HUES6 (cell line): ENCODE data around the gene BRAT1.
A peak's percentile ranks its signal among the peaks of the same experiment; 100 is the strongest.

Source experiments
- H3K27ac ChIP-seq: 2 replicates; pipeline ENCODE4 v1.7.0; 2013; ENCODE audit warnings: low read depth, mild to moderate bottlenecking, low read length, inconsistent platforms
- H3K27me3 ChIP-seq: 2 replicates; pipeline ENCODE4 v1.6.1; 2013; ENCODE audit warnings: low read length; ENCODE audit not compliant: control insufficient read depth, insufficient read depth
- H3K36me3 ChIP-seq: 2 replicates; pipeline ENCODE4 v1.6.1; 2013; ENCODE audit warnings: low read length; ENCODE audit not compliant: control insufficient read depth, insufficient read depth
- H3K4me1 ChIP-seq: 2 replicates; pipeline ENCODE4 v1.6.1; 2013; ENCODE audit warnings: low read length; ENCODE audit not compliant: control insufficient read depth, insufficient read depth
- H3K4me3 ChIP-seq: 2 replicates; pipeline ENCODE4 v1.5.1; 2013; ENCODE audit warnings: low read depth, low read length
- H3K9ac ChIP-seq: one replicate; pipeline ENCODE4 v1.6.1; 2013; ENCODE audit warnings: mild to moderate bottlenecking, low read length
- H3K9me3 ChIP-seq: 2 replicates; pipeline ENCODE4 v1.6.1; 2013; ENCODE audit warnings: low read depth, low read length; ENCODE audit not compliant: control insufficient read depth, insufficient read depth

The BRAT1 gene

DNA sequence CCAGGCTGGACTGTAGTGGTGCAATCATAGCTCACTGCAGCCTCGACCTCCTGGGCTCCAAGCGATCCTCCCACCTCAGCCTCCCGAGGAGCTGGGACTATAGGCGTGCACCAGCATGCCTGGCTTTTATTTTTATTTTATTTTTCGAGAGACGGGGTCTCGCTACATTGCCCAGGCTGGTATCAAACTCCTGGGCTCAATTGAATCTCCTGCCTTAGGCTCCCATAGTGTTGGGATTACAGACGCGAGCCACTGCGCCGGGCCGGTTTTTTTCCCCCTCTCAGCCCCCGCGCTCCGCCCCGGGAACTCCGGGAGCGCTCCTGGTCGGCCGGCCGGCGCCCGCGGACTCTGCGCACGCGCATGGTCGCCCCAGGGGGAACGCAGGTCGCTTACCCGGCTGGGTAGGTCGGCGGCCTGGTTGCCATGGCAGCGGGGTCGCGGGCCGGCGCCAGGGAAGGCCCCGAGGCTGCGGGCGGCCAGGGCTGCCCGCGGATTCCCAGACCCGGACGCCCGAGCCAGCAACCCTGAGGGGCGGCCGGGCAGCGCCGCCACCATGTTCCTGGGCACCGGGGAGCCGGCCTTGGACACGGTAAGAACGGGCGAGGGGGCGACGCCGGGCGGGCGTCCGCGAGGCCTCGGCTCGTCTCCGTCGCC, 3.4 kb upstream of the BRAT1 start, which contains the start of gene IQCE:
Gene IQCE, plus strand, starts transcription at position 351 of the 654 bp plus-strand sequence. Its CDS starts 203 bp downstream, at position 554.
- no peaks in the 10 kb centered on the region for H3K36me3 ChIP-seq
- no peak within 1 kb of the TSS for H3K27ac ChIP-seq
- H3K4me1 ChIP-seq, result peaks cover 6% of the 10 kb centered on the region; the same call in 1 of the 2 replicates
- peak within 1 kb of the TSS; percentile 89 for H3K4me3 ChIP-seq
- no peaks in the 10 kb centered on the region for H3K27me3 ChIP-seq
- H3K9ac ChIP-seq, result peak within 1 kb of the TSS; percentile 69
- H3K9me3 ChIP-seq, result no peaks in the 10 kb centered on the region

DNA sequence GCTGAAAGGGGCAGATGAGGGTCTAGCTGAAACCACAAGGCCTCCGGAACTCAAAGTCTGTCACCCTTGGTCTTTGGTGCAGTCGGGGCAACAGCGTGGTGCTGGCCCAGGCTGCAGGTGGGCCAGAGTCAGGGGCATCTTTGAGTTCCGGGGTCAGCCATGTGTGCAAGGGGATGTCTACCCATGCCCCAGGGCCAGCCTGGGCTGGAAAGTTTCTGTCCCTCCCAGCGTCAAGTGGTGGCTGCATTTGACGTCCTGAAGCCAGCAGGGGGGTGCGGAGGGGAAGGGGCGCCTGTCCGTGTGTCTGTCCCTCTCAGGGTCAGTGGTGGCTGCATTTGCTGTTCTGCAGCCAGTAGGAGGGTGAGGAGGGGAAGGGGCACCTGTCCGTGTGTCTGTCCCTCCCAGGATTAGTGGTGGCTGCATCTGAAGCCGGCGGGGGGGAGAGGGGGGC, 638 bp downstream of the BRAT1 start:
- H3K4me3 ChIP-seq, result peak overlapping the region; percentile 77

DNA sequence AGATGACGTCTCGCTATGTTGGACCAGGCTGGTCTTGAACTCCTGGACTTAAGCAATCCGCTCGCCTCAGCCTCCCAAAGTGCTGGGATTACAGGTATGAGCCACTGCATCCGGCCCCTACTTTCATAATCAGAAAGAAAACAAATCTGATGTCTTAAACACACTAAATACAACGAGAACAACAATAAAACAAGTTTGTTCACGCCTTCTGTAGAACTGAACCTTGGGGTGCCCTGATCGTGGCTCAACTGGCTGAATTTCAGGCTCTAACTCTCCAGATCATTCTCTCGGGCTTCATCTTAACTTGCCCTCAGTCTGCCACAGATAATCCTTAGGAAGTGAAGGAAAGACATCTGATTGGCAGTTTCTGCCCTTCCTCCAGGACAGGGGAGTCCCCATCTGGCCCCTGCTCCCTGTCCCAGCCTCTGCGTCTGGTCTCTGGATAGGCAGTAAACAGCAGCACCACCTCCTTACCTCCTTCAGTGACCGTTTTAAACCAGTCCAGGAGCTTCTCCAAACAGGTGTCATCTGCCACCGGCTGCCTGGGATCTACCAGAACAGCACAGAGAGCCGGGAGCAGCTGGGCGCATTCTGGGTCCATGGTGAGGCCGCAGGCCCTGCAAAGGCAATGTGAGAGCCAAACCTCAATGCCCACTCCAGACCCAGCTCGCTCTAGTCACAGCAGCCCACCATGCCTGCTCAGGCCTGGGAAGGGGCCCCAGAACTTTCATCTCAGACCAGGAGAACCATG, 1.3 kb downstream of the BRAT1 start:
- no peaks in the 10 kb centered on the region for H3K9me3 ChIP-seq
- H3K36me3 ChIP-seq, result peaks cover 17% of the 10 kb centered on the region
- peak overlapping the region; percentile 77 for H3K4me3 ChIP-seq
- no peaks in the 10 kb centered on the region for H3K27me3 ChIP-seq
- peak overlapping the region; percentile 97 for H3K9ac ChIP-seq
- H3K4me1 ChIP-seq, result no peaks in the 10 kb centered on the region; the same call in 1 of the 2 replicates
- no peak overlapping the region for H3K27ac ChIP-seq

More for the DNA sequence above, 638 bp downstream of the BRAT1 start:
- peak overlapping the region; percentile 97 for H3K9ac ChIP-seq
- no peak overlapping the region for H3K27ac ChIP-seq
- H3K4me1 ChIP-seq, result no peaks in the 10 kb centered on the region; the same call in 1 of the 2 replicates
- no peaks in the 10 kb centered on the region for H3K27me3 ChIP-seq
- no peaks in the 10 kb centered on the region for H3K9me3 ChIP-seq
- peaks cover 17% of the 10 kb centered on the region for H3K36me3 ChIP-seq

DNA sequence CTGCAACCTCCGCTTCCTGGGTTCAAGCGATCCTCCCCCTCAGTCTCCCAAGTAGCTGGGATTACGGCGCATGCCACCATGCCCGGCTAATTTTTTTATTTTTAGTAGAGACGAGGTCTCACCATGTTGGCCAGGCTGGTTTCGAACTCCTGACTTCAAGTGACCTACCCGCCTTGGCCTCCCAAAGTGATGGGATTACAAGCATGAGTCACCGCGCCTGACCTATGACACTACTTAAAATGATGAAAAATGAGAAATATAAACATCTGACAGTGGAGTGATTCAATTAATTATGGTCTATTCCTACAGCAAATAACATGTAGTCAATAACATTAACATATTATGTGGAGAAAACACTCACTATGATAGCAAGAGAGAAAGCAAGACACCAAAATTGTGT, 2.2 kb downstream of the BRAT1 start:
- H3K27ac ChIP-seq, result no peak overlapping the region
- H3K4me1 ChIP-seq, result no peaks in the 10 kb centered on the region
- H3K9me3 ChIP-seq, result no peaks in the 10 kb centered on the region
- no peaks in the 10 kb centered on the region for H3K27me3 ChIP-seq
- no peak overlapping the region for H3K9ac ChIP-seq
- H3K36me3 ChIP-seq, result peaks cover 19% of the 10 kb centered on the region
- H3K4me3 ChIP-seq, result no peak overlapping the region

DNA sequence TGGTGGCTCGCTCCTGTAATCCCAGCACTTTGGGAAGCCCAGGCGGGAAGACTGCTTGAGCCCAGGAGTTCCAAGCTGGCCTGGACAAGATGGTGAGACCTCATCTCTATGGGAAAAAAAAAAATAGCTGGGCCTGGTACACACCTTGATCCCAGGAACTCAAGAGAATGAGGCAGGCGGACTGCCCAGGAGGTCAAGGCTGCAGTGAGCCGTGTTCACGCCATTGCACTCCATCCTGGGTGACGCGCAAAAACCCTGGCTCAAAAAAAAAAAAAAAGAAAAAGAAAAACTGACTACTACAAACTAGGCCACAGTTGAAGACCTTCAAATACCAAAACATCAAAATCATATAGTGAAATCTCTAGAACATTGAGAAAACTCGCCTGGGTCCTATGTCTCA, 3.9 kb downstream of the BRAT1 start:
- H3K4me1 ChIP-seq, result no peaks in the 10 kb centered on the region
- H3K9ac ChIP-seq, result no peak overlapping the region
- H3K27me3 ChIP-seq, result no peaks in the 10 kb centered on the region
- no peaks in the 10 kb centered on the region for H3K9me3 ChIP-seq
- no peak overlapping the region for H3K4me3 ChIP-seq
- no peak overlapping the region for H3K27ac ChIP-seq
- H3K36me3 ChIP-seq, result peaks cover 33% of the 10 kb centered on the region

DNA sequence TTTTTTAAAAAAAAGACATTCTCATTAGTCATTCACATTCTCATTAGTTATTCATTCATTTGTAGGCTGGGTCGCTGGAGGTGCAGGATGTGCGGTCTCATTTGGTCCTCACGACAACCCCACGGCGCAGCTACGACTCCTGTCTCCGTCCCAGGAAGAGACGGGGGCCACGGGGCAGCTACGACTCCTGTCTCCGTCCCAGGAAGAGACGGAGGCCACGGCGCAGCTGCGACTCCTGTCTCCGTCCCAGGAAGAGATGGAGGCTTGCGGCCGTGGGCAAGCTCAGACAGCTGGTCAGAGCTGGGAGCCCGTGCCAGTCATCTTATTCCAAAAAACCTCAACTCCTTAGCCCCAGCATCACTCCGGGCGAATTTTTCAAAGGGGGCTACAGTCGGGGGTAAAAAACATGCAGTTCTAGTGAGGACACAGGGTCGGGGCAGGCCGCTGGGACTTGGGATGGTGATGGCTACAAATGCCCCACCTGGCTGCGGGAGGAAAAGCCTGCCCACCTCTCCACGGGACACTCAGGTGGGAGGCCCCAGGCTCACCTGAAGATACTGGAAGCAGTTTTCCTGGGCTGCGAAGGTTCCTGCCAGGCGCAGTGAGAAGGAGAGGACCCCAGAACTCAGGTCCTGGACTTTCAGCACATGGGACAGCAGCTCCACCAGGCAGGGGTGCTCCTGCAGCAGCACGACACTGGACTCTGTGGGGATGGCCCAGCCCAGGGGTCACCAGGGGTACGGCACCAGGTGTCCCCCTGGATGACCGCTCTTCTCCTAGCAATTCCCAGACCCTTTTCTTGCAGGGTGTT, 8.3 kb downstream of the BRAT1 start:
- H3K36me3 ChIP-seq, result peaks cover 64% of the 10 kb centered on the region

DNA sequence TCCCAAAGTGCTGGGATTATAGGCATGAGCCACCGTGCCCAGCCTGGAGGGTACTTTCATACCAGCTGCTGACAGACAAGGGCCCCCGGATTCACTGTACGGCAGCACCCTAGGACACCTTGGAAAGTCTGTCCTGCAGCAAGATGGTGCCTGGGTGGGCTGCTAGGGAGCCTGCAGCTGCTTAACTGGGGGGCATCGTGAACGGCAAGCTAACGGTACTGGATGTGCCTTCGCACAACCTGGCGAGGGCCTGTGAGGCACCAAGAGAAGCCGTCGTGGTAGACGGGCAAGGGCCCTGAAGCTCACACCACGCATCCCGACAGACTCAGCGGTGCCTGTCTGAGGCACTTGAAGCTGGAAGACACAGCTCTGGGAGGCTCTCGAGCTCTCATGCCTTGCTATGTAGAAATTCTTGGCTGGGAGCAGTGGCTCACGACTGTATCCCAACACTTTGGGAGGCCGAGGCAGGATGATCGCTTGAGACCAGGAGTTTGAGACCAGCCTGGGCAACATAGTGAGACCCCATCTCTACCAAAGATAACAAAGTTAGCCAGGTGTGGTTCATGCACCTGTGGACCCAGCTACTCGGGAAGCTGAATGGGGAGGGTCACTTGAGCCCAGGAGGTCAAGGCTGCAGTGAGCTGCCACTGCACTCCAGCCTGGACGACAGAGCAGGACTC, 9.4 kb downstream of the BRAT1 start:
- Histone ChIP-seq H3K4me3 (no peak overlapping the region), H3K9me3 (no peaks in the 10 kb centered on the region), H3K4me1 (no peaks in the 10 kb centered on the region), H3K27me3 (no peaks in the 10 kb centered on the region), H3K9ac (no peak overlapping the region), H3K27ac (no peak overlapping the region), H3K36me3 (peaks cover 70% of the 10 kb centered on the region)

More for the DNA sequence above, 8.3 kb downstream of the BRAT1 start:
- Histone ChIP-seq H3K4me1 (no peaks in the 10 kb centered on the region), H3K9me3 (no peaks in the 10 kb centered on the region), H3K4me3 (no peak overlapping the region), H3K9ac (no peak overlapping the region), H3K27ac (no peak overlapping the region), H3K27me3 (no peaks in the 10 kb centered on the region)

DNA sequence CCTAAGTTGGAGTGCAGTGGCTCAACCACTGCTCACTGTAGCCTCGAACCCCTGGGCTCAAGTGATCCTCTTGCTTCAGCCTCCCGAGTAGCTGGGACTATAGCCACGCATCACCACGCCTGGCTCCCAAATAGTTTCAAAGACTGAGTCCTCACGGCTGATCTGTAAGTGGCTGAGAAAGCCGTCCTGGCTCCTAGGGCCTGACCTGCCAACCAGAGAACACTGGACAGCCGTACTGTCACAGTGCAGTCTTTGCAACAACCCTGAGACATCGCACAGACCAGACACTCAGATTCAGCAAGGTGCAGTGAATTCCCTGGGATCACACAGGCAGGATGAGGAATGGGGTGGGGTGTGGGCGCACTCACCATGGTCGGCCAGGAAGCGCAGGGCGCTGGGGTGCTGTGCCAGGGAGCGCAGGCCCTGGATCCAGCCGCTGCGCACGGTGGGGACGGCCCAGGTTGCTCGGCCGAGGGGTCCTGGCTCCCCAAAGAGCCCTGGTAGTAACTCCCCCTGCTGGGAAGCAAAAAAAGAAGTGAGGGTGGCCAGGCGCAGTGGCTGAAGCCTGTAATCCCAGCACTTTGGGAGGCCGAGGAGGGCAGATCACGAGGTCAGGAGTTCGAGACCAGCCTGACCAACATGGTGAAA, 10.7 kb downstream of the BRAT1 start:
- Histone ChIP-seq H3K9ac (no peak overlapping the region), H3K4me3 (no peak overlapping the region), H3K9me3 (no peaks in the 10 kb centered on the region), H3K27me3 (no peaks in the 10 kb centered on the region), H3K36me3 (peaks cover 76% of the 10 kb centered on the region), H3K27ac (no peak overlapping the region), H3K4me1 (no peaks in the 10 kb centered on the region)

DNA sequence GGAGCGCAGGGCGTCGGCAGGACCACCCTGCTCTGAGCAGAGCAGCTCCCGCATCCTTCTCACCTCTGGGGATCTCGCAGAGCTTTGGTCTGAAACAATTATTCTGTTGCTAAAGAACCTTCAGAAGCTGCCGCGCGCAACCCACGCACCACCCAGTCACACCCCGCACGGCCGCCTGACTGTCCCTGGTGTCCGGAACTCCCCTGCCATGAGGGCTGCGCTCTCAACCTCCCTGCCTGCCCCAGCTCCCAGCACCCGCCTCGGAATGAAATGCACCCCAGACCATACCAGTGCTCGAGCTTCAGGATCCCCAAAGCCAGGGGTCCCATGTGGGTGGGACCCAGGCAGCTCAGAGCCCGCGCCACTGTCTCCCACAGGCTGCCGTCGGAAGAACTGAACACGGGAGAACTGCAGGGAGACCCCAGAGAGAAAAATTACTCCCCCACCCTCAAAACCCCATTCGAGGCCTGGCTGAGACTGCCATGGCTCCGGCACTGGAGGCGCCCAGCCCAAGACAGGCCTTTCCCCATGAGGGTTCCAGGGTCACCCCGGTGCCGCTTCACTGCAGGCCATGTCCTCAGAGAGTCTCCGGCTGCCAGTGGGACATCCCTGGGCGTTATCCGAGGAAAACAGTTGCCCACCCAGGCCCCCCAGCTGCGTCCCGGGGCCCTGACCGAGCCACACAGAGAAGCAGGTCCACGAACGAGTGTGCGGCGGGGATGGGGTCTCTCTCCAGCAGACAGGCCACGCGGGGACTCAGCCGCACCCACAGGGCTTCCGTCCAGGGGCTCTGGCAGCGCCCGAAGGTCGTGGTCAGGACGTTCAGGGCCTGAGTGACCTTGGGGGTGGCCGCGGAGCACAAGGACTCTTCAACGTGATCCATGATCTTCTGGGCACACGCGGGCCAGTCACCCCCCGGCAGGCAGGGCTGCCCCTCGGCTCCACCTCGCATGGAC, 12.1 kb downstream of the BRAT1 start:
- H3K4me3 ChIP-seq, result no peak overlapping the region
- no peaks in the 10 kb centered on the region for H3K27me3 ChIP-seq
- H3K9me3 ChIP-seq, result no peaks in the 10 kb centered on the region
- H3K9ac ChIP-seq, result no peak overlapping the region
- no peak overlapping the region for H3K27ac ChIP-seq
- H3K4me1 ChIP-seq, result no peaks in the 10 kb centered on the region
- peaks cover 89% of the 10 kb centered on the region for H3K36me3 ChIP-seq
